ENCODE data around the gene ACTRT3.

The ACTRT3 gene

GRCh38 chr3:169769287-169770181 is at the start of gene ACTRT3:
Gene ACTRT3, minus strand, starts transcription at chr3:169769561. Its CDS starts 41 bp downstream, at chr3:169769520.
- no peak for TF ChIP-seq CTCF (IDR thresholded peaks at IDR 0.05; ENCODE audit: low read depth, low read length)
- H3K4me3 ChIP-seq (ENCODE audit: low read depth, low read length): peak within 1 kb of the TSS; percentile 41

GRCh38 chr3:169818316-169818715 is 49.0 kb upstream of the ACTRT3 start:
- no peak for TF ChIP-seq CTCF (IDR thresholded peaks at IDR 0.05; ENCODE audit: low read depth, low read length)
- H3K4me3 ChIP-seq (ENCODE audit: low read depth, low read length): no peak overlapping the region

GRCh38 chr3:169815590-169816150 is 46.3 kb upstream of the ACTRT3 start:
- no peak for TF ChIP-seq CTCF (IDR thresholded peaks at IDR 0.05; ENCODE audit: low read depth, low read length)
- no peak overlapping the region for H3K4me3 ChIP-seq (ENCODE audit: low read depth, low read length)

- no peak for TF ChIP-seq CTCF (IDR thresholded peaks at IDR 0.05; ENCODE audit: low read depth, low read length)
- H3K4me3 ChIP-seq (ENCODE audit: low read depth, low read length): no peak overlapping the region
These were observed 44.6 kb upstream of the ACTRT3 start for GRCh38 chr3:169813757-169814517.

- no peak for TF ChIP-seq CTCF (IDR thresholded peaks at IDR 0.05; ENCODE audit: low read depth, low read length)
- no peak overlapping the region for H3K4me3 ChIP-seq (ENCODE audit: low read depth, low read length)
These were observed 43.9 kb upstream of the ACTRT3 start for GRCh38 chr3:169813278-169813677.

GRCh38 chr3:169812332-169813235 is 43.2 kb upstream of the ACTRT3 start, which contains the start of the genes LRRC34 and LRRIQ4:
Gene LRRC34, minus strand, starts transcription at chr3:169812904. Its CDS starts 356 bp downstream, at chr3:169812548.
Gene LRRIQ4, plus strand, starts transcription at chr3:169812870. Its CDS starts 9,052 bp downstream, at chr3:169821922.
- TF ChIP-seq CTCF (IDR thresholded peaks at IDR 0.05; ENCODE audit: low read depth, low read length): no peak
- peak within 1 kb of the TSS; percentile 59 for H3K4me3 ChIP-seq (ENCODE audit: low read depth, low read length)

Measured in WI38 (cell line).